HCT116 (cell line): ENCODE data around the gene TUBA1B. TPM values are rescaled to one million over a fixed set of nuclear protein-coding genes. Genes with fewer than 3 reads are reported as not detected.

Source experiments
- ATAC-seq: fragments of 200-7000 bp; cut with Tn5 transposase; 2 replicates; pipeline ENCODE4 v1.9.1; 2020; ENCODE audit warnings: mild to moderate bottlenecking, moderate library complexity
- BruUV-seq: library from RNA; stranded (reverse); fragments of 400-500 nt; replicated peaks from 2 replicates; lab custom pipeline; 2021; lab: Mats Ljungman, UMichigan
- CTCF ChIA-PET: fragments of 300-600 bp; sonication (Branson Sonifier 250); formaldehyde crosslinking; loops from one replicate; lab custom pipeline; 2021; ENCODE audit warnings: antibody characterized with exemption; lab: Charles Lee
- POLR2A ChIA-PET: fragments of 300-600, 350-600 bp; sonication (Branson Sonifier 250); formaldehyde crosslinking; loops from one replicate; lab custom pipeline; 2021; ENCODE audit warnings: antibody characterized with exemption; lab: Charles Lee
- RAD21 ChIA-PET, 2 experiments: fragments of 300-600 bp; sonication (Branson Sonifier 250); formaldehyde crosslinking; loops; one replicate each; lab custom pipeline; 2023; ENCODE audit warnings: low total read pairs in 2 of 2; ENCODE audit not compliant: uncharacterized antibody in 2 of 2, unreplicated experiment in 2 of 2, low non-redundant PET in 1 of 2; lab: Charles Lee
- DNase-seq: peaks from one replicate; pipeline ENCODE4 v3.0.0-alpha.2; 2010; ENCODE audit warnings: low read depth, low spot score
- H2AFZ ChIP-seq: fragments of 200-600 bp; shearing (Covaris generic), sonication (generic); 2 replicates; pipeline ENCODE4 v1.6.1; 2017; ENCODE audit warnings: low read depth, mixed run types, mixed read lengths, antibody characterized with exemption, low read length; ENCODE audit not compliant: poor library complexity, severe bottlenecking
- H3K27ac ChIP-seq: 2 replicates; pipeline ENCODE4 v1.5.1; 2012; ENCODE audit warnings: low read depth, low read length
- H3K27me3 ChIP-seq: fragments of 200-600 bp; sonication (generic); 2 replicates; pipeline ENCODE4 v1.6.1; 2016; ENCODE audit warnings: mixed run types, low read length, mixed read lengths; ENCODE audit not compliant: insufficient read depth
- H3K36me3 ChIP-seq, 2 experiments: fragments of 200-500 bp in 1 of 2; fragments of 200-600 bp in 1 of 2; sonication (Bioruptor generic) in 1 of 2; sonication (generic) in 1 of 2; 2 replicates each; pipeline versions ENCODE4 v1.5.1 to v1.6.1; 2014 to 2016; ENCODE audit warnings: low read length in 2 of 2, inconsistent platforms in 1 of 2, mixed read lengths in 1 of 2, mixed run types in 1 of 2; ENCODE audit not compliant: insufficient read depth in 2 of 2, control insufficient read depth in 1 of 2
- H3K4me1 ChIP-seq, 2 experiments: fragments of 200-600 bp in 1 of 2; sonication (generic) in 1 of 2; 2 replicates each; pipeline versions ENCODE4 v1.5.1 to v1.6.1; 2012 to 2017; ENCODE audit warnings: low read length in 2 of 2, inconsistent platforms in 1 of 2, mild to moderate bottlenecking in 1 of 2, mixed read lengths in 1 of 2, mixed run types in 1 of 2, moderate library complexity in 1 of 2; ENCODE audit not compliant: insufficient read depth in 2 of 2, control insufficient read depth in 1 of 2
- H3K4me2 ChIP-seq: fragments of 200-600 bp; sonication (generic); 2 replicates; pipeline ENCODE4 v1.6.1; 2017; ENCODE audit warnings: mixed run types, low read length, mixed read lengths
- H3K4me3 ChIP-seq, 2 experiments: fragments of 200-600 bp in 1 of 2; sonication (generic) in 1 of 2; replicated peaks in 1 of 2; 2 replicates each; pipeline ENCODE4 v1.5.1; 2011 to 2016; ENCODE audit warnings: low read length in 2 of 2, control low read depth in 1 of 2, low read depth in 1 of 2, mild to moderate bottlenecking in 1 of 2, mixed read lengths in 1 of 2, mixed run types in 1 of 2
- H3K79me2 ChIP-seq: fragments of 200-600 bp; sonication (generic); 2 replicates; pipeline ENCODE4 v1.6.1; 2017; ENCODE audit warnings: mild to moderate bottlenecking, mixed run types, low read length, moderate library complexity, mixed read lengths; ENCODE audit not compliant: insufficient read depth
- H3K9ac ChIP-seq: fragments of 200-600 bp; sonication (generic); 2 replicates; pipeline ENCODE4 v1.6.1; 2016; ENCODE audit warnings: low read length, mixed read lengths
- H3K9me2 ChIP-seq: fragments of 200-600 bp; sonication (generic), shearing (Covaris generic); 2 replicates; pipeline ENCODE4 v1.6.1; 2017; ENCODE audit warnings: mixed run types, mild to moderate bottlenecking, moderate library complexity; ENCODE audit not compliant: insufficient read depth
- H3K9me3 ChIP-seq, 2 experiments: fragments of 200-500 bp in 1 of 2; fragments of 200-600 bp in 1 of 2; sonication (Bioruptor generic) in 1 of 2; sonication (generic) in 1 of 2; 2 replicates each; pipeline ENCODE4 v1.6.1; 2014 to 2017; ENCODE audit warnings: low read length in 2 of 2, mixed read lengths in 2 of 2, inconsistent platforms in 1 of 2, low read depth in 1 of 2, mild to moderate bottlenecking in 1 of 2, mixed run types in 1 of 2, moderate library complexity in 1 of 2; ENCODE audit not compliant: control insufficient read depth in 1 of 2, insufficient read depth in 1 of 2
- H4K20me1 ChIP-seq: fragments of 200-600 bp; sonication (generic), shearing (Covaris generic); 2 replicates; pipeline ENCODE4 v1.6.1; 2017; ENCODE audit warnings: mixed run types, mild to moderate bottlenecking, moderate library complexity; ENCODE audit not compliant: insufficient read depth
- ATF3 ChIP-seq: IDR thresholded peaks from 2 replicates; pipeline ENCODE4 v1.6.1; 2012
- CBX3 ChIP-seq: IDR thresholded peaks from 2 replicates; pipeline ENCODE4 v1.6.1; 2012; ENCODE audit warnings: low read depth
- CTCF ChIP-seq, 3 experiments: fragments of 200-600 bp in 1 of 3; sonication (generic) in 1 of 3; IDR thresholded peaks in 2 of 3; conservative IDR thresholded peaks in 1 of 3; 2 replicates each; pipeline ENCODE4 v1.5.1; 2012 to 2017; ENCODE audit warnings: low read depth in 2 of 3, low read length in 2 of 3, antibody characterized with exemption in 1 of 3, borderline replicate concordance in 1 of 3, control low read depth in 1 of 3, mild to moderate bottlenecking in 1 of 3, mixed read lengths in 1 of 3, mixed run types in 1 of 3, moderate library complexity in 1 of 3; ENCODE audit not compliant: insufficient read depth in 1 of 3
- EGR1 ChIP-seq: IDR thresholded peaks from 2 replicates; pipeline ENCODE4 v1.6.1; 2012; ENCODE audit warnings: low read depth
- MAX ChIP-seq: IDR thresholded peaks from 2 replicates; pipeline ENCODE4 v1.6.1; 2012
- POLR2A ChIP-seq: IDR thresholded peaks from 2 replicates; pipeline ENCODE4 v1.7.0; 2011; ENCODE audit warnings: borderline replicate concordance; ENCODE audit not compliant: insufficient read depth, insufficient read length; ENCODE audit errors: extremely low read depth
- POLR2AphosphoS5 ChIP-seq: IDR thresholded peaks from 2 replicates; pipeline ENCODE4 v1.6.1; 2011; ENCODE audit warnings: mild to moderate bottlenecking, low read depth, low read length, moderate library complexity
- RAD21 ChIP-seq: IDR thresholded peaks from 2 replicates; pipeline ENCODE4 v1.6.1; 2012; ENCODE audit warnings: low read depth, mild to moderate bottlenecking
- SIN3A ChIP-seq: IDR thresholded peaks from 2 replicates; pipeline ENCODE4 v1.6.1; 2012; ENCODE audit warnings: low read depth
- SP1 ChIP-seq: IDR thresholded peaks from 2 replicates; pipeline ENCODE4 v1.6.1; 2012; ENCODE audit warnings: low read depth
- SRF ChIP-seq: IDR thresholded peaks from 2 replicates; pipeline ENCODE4 v1.6.1; 2012; ENCODE audit warnings: low read depth
- TCF7L2 ChIP-seq: IDR thresholded peaks from 2 replicates; pipeline ENCODE4 v1.7.0; 2011; ENCODE audit warnings: borderline replicate concordance, inconsistent platforms; ENCODE audit not compliant: insufficient read depth, insufficient read length; ENCODE audit errors: extremely low read depth
- YY1 ChIP-seq: IDR thresholded peaks from 2 replicates; pipeline ENCODE4 v1.6.1; 2011; ENCODE audit warnings: low read length, low read depth, moderate library complexity, mild to moderate bottlenecking; ENCODE audit not compliant: insufficient replicate concordance; ENCODE audit errors: extremely low read depth
- ZBTB33 ChIP-seq: IDR thresholded peaks from 2 replicates; pipeline ENCODE4 v1.6.1; 2011; ENCODE audit warnings: mild to moderate bottlenecking, low read length, moderate library complexity; ENCODE audit not compliant: insufficient replicate concordance; ENCODE audit errors: extremely low read depth
- ZFX ChIP-seq: fragments of 450-650 bp; IDR thresholded peaks from 2 replicates; pipeline ENCODE4 v1.6.1; 2017
- ZNF274 ChIP-seq: fragments of 200-500 bp; sonication (Bioruptor generic); IDR thresholded peaks from 2 replicates; pipeline ENCODE4 v1.6.1; 2014; ENCODE audit warnings: mild to moderate bottlenecking, low read depth, low read length, inconsistent platforms
- intact Hi-C: fragments of 100-400 bp; cut with micrococcal nuclease; formaldehyde crosslinking; loops from 2 replicates; pipeline ENCODE4 v1.10.0; 2022
- total RNA-seq: library from RNA; stranded (reverse); gene quantifications from one replicate; pipeline ENCODE4 v1.2.1, GENCODE V29; 2021; ENCODE audit not compliant: unreplicated experiment

The TUBA1B gene
- total RNA-seq, 1 experiment from 2014 or later, result 1,628 TPM

- Histone ChIP-seq H3K27me3 (no peaks in the 10 kb centered on the region), H3K9ac (peak overlapping the region; percentile 100), H3K36me3 (peaks cover 16 to 30% of the 10 kb centered on the region in 2 experiments), H3K9me3 (no peaks in the 10 kb centered on the region), H4K20me1 (peaks cover 14% of the 10 kb centered on the region; the same call in 1 of the 2 replicates), H2AFZ (no peak overlapping the region), H3K4me1 (peaks cover 12 to 37% of the 10 kb centered on the region in 2 experiments; a peak in 3 of 4 replicates), H3K4me3 (peak overlapping the region; percentile 97), H3K27ac (peak overlapping the region; percentile 99), H3K79me2 (peaks cover 50% of the 10 kb centered on the region), H3K4me2 (peak overlapping the region; percentile 96), H3K9me2 (no peaks in the 10 kb centered on the region)
- intact Hi-C loops, result loop anchor here (1.0 to 10.0 kb wide), 4 partner anchors 42 to 134 kb away; no protein-coding TSS in a partner anchor
- peak; percentile 78 for DNase-seq
- no peak; the same call in 1 of the 2 replicates for TF ChIP-seq CBX3
- peak; percentile 98 for TF ChIP-seq EGR1
- TF ChIP-seq SIN3A, result peak; percentile 71
- no peak for TF ChIP-seq ZBTB33
- peak; percentile 46; the same call in 1 of the 2 replicates for TF ChIP-seq RAD21
- TF ChIP-seq MAX, result peak; percentile 98
- peak; percentile 76 for TF ChIP-seq YY1
- peak; percentile 51; the same call in 1 of the 2 replicates for TF ChIP-seq SRF
- TF ChIP-seq POLR2AphosphoS5, result peak; percentile 65; the same call in 1 of the 2 replicates
- TF ChIP-seq ZNF274, result no peak
- TF ChIP-seq TCF7L2, result peak; percentile 80
- peak; percentile 62 to 94 (median 89) for TF ChIP-seq CTCF (IDR thresholded peaks at IDR 0.05 in 2 of 3, conservative IDR thresholded peaks at IDR 0.05 in 1 of 3; ENCODE audit: borderline replicate concordance in 1 of 3, insufficient read depth in 1 of 3, low read depth in 2 of 3, low read length in 2 of 3)
- no peak for TF ChIP-seq POLR2A
- TF ChIP-seq ATF3, result no peak
- no peak for TF ChIP-seq ZFX
- TF ChIP-seq SP1, result peak; percentile 26; the same call in 1 of the 2 replicates
- CTCF ChIA-PET, result interaction anchor here (0.8 to 3.2 kb wide), 13 partner anchors 9 to 105 kb away, joined by 3 to 27 read pairs (median 6); partner anchors contain the start of genes LMBR1L, RHEBL1 and TUBA1A
- POLR2A ChIA-PET, result interaction anchor here (0.6 to 3.1 kb wide), 37 partner anchors 9 to 1660 kb away, joined by 3 to 30 read pairs (median 5); partner anchors contain the start of genes DDX23, LMBR1L, MCRS1 and RHEBL1
- RAD21 ChIA-PET, result interaction anchor here (0.7 to 1.3 kb wide), 2 partner anchors 9 to 95 kb away, joined by 3 to 5 read pairs; no protein-coding TSS in a partner anchor
- ATAC-seq, result peak; percentile 63
- BruUV-seq, result TSS peak; percentile 65
Measured at GRCh38 chr12:49130151-49131050, 794 bp downstream of the TUBA1B start.
